Loucy (cell line): Measurements from ENCODE around the gene ROR1.

Experiments used
- H2AFZ ChIP-seq: fragments of 200-600 bp; sonication (generic); 2 replicates; pipeline ENCODE4 v1.6.0; 2016; ENCODE audit warnings: antibody characterized with exemption, mild to moderate bottlenecking, low read length, moderate library complexity
- H3F3A ChIP-seq: fragments of 200-600 bp; 2 replicates; pipeline ENCODE4 v1.6.0; 2016; ENCODE audit warnings: antibody characterized with exemption, low read depth, mild to moderate bottlenecking
- H3K27me3 ChIP-seq: fragments of 200-600 bp; sonication (generic); 2 replicates; pipeline ENCODE4 v1.6.1; 2014; ENCODE audit warnings: low read length, mild to moderate bottlenecking; ENCODE audit not compliant: insufficient read depth, poor library complexity, severe bottlenecking
- H3K36me3 ChIP-seq: fragments of 200-600 bp; sonication (generic); 2 replicates; pipeline ENCODE4 v1.6.1; 2016; ENCODE audit warnings: low read length; ENCODE audit not compliant: insufficient read depth
- H3K4me1 ChIP-seq: fragments of 200-600 bp; sonication (generic); 2 replicates; pipeline ENCODE4 v1.5.1; 2014; ENCODE audit warnings: low read length, mild to moderate bottlenecking; ENCODE audit not compliant: insufficient read depth, poor library complexity, severe bottlenecking
- H3K4me2 ChIP-seq: fragments of 200-600 bp; sonication (generic); 2 replicates; pipeline ENCODE4 v1.6.0; 2014; ENCODE audit warnings: antibody characterized with exemption, low read length, low read depth, mild to moderate bottlenecking; ENCODE audit not compliant: poor library complexity, severe bottlenecking
- H3K4me3 ChIP-seq: fragments of 200-600 bp; sonication (generic); 2 replicates; pipeline ENCODE4 v1.5.1; 2014; ENCODE audit warnings: low read length, mild to moderate bottlenecking, mixed read lengths; ENCODE audit not compliant: poor library complexity, severe bottlenecking
- H3K79me2 ChIP-seq: fragments of 200-600 bp; sonication (generic); 2 replicates; pipeline ENCODE4 v1.6.1; 2014; ENCODE audit warnings: low read length; ENCODE audit not compliant: insufficient read depth
- H3K9ac ChIP-seq: fragments of 200-600 bp; sonication (generic); 2 replicates; pipeline ENCODE4 v1.6.0; 2014; ENCODE audit warnings: mild to moderate bottlenecking, low read depth, low read length, moderate library complexity; ENCODE audit not compliant: poor library complexity, severe bottlenecking
- H3K9me2 ChIP-seq: fragments of 200-600 bp; sonication (generic); replicated peaks from 2 replicates; pipeline ENCODE4 v1.6.1; 2016; ENCODE audit warnings: low read depth, low read length, mixed read lengths
- H3K9me3 ChIP-seq: fragments of 200-600 bp; sonication (generic); 2 replicates; pipeline ENCODE4 v1.6.1; 2014; ENCODE audit warnings: mild to moderate bottlenecking, antibody characterized with exemption, low read length, low read depth; ENCODE audit not compliant: insufficient read depth
- H4K20me1 ChIP-seq: fragments of 200-600 bp; sonication (generic); 2 replicates; pipeline ENCODE4 v1.6.0; 2014; ENCODE audit warnings: antibody characterized with exemption, low read length, mild to moderate bottlenecking; ENCODE audit not compliant: insufficient read depth, poor library complexity, severe bottlenecking
- EZH2phosphoT487 ChIP-seq: fragments of 200-600 bp; IDR thresholded peaks from 2 replicates; pipeline ENCODE4 v1.6.1; 2018; ENCODE audit warnings: antibody characterized with exemption, mild to moderate bottlenecking, moderate library complexity, borderline replicate concordance
- TF ChIP-seq, protein P1 (sequence below): fragments of 200-600 bp; sonication (generic); conservative IDR thresholded peaks from 2 replicates; pipeline ENCODE4 v1.5.1; 2014; ENCODE audit warnings: mild to moderate bottlenecking, antibody characterized with exemption, low read length

ROR1 gene

DNA sequence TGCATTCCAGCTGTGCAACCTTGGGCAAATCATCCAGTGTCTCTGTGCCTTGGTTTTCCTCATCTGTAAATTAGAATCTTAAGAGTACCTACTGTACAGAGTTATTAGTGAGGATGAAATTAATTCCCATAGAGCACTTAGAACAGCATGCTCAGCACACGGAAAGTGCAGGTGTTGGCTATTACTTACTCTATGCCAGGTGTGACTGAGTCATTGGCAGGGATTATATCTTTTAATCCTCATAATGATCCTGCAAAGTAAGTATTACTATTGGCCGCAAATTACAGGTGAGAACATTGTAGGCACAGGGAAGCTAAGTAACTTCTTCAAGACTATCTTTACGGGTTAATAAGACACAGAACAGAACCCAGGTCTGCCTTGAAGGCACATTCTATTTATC, 423.3 kb downstream of the ROR1 start:
- no peaks in the 10 kb centered on the region for H3K9me3 ChIP-seq

DNA sequence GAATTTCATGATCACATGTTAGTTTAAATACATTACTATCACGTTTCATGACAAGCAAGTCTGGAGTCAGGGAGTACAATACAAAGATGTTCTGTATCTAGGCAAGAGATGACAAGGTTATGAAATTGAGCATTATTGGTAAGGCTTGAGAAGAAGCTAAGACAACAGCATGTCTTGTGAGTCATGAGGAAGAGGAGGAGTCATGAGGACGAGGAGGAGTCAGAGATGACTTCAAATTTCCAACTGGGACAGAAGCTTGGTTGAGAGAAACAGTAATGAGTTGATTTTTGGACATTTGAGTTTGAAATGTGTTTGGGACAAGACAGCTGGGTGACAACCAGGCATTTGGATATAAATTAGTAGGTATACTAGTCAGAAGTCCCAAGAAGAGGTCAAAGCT, 425.3 kb downstream of the ROR1 start:
- H3K9me2 ChIP-seq = no peaks in the 10 kb centered on the region

More for the DNA sequence above, 423.3 kb downstream of the ROR1 start:
- Histone ChIP-seq H3K79me2 (no peaks in the 10 kb centered on the region), H2AFZ (no peak overlapping the region), H3K4me3 (no peak overlapping the region), H3K9ac (no peak overlapping the region), H3K27me3 (no peaks in the 10 kb centered on the region), H3K36me3 (no peaks in the 10 kb centered on the region), H3K9me2 (no peaks in the 10 kb centered on the region), H3K4me2 (no peak overlapping the region), H4K20me1 (no peaks in the 10 kb centered on the region), H3F3A (no peaks in the 10 kb centered on the region), H3K4me1 (no peaks in the 10 kb centered on the region)
- TF ChIP-seq, protein P1, sequence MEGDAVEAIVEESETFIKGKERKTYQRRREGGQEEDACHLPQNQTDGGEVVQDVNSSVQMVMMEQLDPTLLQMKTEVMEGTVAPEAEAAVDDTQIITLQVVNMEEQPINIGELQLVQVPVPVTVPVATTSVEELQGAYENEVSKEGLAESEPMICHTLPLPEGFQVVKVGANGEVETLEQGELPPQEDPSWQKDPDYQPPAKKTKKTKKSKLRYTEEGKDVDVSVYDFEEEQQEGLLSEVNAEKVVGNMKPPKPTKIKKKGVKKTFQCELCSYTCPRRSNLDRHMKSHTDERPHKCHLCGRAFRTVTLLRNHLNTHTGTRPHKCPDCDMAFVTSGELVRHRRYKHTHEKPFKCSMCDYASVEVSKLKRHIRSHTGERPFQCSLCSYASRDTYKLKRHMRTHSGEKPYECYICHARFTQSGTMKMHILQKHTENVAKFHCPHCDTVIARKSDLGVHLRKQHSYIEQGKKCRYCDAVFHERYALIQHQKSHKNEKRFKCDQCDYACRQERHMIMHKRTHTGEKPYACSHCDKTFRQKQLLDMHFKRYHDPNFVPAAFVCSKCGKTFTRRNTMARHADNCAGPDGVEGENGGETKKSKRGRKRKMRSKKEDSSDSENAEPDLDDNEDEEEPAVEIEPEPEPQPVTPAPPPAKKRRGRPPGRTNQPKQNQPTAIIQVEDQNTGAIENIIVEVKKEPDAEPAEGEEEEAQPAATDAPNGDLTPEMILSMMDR = no peak
- no peak for TF ChIP-seq EZH2phosphoT487

DNA sequence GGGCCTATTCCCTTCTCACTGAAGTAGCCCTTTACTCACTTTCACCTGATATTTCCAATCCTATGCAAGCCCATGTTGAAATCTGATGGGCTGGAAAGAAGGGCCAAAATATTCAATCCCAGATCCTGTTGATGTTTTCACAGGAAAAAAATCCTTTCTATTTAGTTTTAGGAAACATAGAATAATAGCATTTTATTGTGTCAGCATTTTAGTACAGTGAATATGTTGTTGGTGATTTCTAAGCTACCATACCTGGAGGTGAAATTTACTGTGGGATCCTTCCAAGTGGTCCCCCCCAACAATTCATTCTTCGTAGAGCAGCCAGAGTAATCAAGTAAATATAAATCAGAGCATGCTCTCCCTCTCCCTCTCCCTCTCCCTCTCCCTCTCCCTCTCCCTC, 426.2 kb downstream of the ROR1 start:
- Histone ChIP-seq H3K4me3 (no peak overlapping the region), H3K9ac (no peak overlapping the region), H3K27me3 (no peaks in the 10 kb centered on the region), H3K9me3 (no peaks in the 10 kb centered on the region), H3K4me2 (no peak overlapping the region), H4K20me1 (no peaks in the 10 kb centered on the region), H2AFZ (no peak overlapping the region), H3K9me2 (no peaks in the 10 kb centered on the region), H3K79me2 (no peaks in the 10 kb centered on the region), H3F3A (no peaks in the 10 kb centered on the region), H3K36me3 (no peaks in the 10 kb centered on the region), H3K4me1 (no peaks in the 10 kb centered on the region)
- TF ChIP-seq EZH2phosphoT487 = no peak
- TF ChIP-seq, protein P1 = no peak

More for the DNA sequence above, 425.3 kb downstream of the ROR1 start:
- Histone ChIP-seq H3K9me3 (no peaks in the 10 kb centered on the region), H3K4me1 (no peaks in the 10 kb centered on the region), H2AFZ (no peak overlapping the region), H4K20me1 (no peaks in the 10 kb centered on the region), H3K36me3 (no peaks in the 10 kb centered on the region), H3F3A (no peaks in the 10 kb centered on the region), H3K79me2 (no peaks in the 10 kb centered on the region), H3K27me3 (no peaks in the 10 kb centered on the region), H3K4me2 (no peak overlapping the region), H3K4me3 (no peak overlapping the region), H3K9ac (no peak overlapping the region)
- TF ChIP-seq, protein P1 = no peak
- no peak for TF ChIP-seq EZH2phosphoT487
